Stomach (tissue), 4 donors: ENCODE measurements around the gene STIM1.

Experiments used
- CTCF ChIP-seq, 7 experiments: fragments of 450-650 bp in 4 of 7; fragments of 200-600 bp in 3 of 7; sonication (generic) in 3 of 7; IDR thresholded peaks; one replicate each; pipeline ENCODE4 v1.5.1; 2016 to 2019; ENCODE audit warnings: antibody characterized with exemption in 7 of 7, control low read depth in 2 of 7, mild to moderate bottlenecking in 1 of 7
- EP300 ChIP-seq: sonication (generic); formaldehyde crosslinking; IDR thresholded peaks from one replicate; pipeline ENCODE4 v1.6.1; 2017; ENCODE audit warnings: antibody characterized with exemption
- POLR2AphosphoS5 ChIP-seq, 3 donors: sonication (generic); formaldehyde crosslinking; IDR thresholded peaks; one replicate each; pipeline ENCODE4 v1.6.1; 2016; ENCODE audit warnings: antibody characterized with exemption in 3 of 3

GRCh38 chr11:4054643-4055042, 199.2 kb downstream of the STIM1 start:
- no peak for TF ChIP-seq POLR2AphosphoS5 (IDR thresholded peaks at IDR 0.05)
- TF ChIP-seq CTCF (IDR thresholded peaks at IDR 0.05): no peak
- TF ChIP-seq EP300: no peak
